Astrocyte (in vitro differentiated cells and primary cell): Measurements from ENCODE around the gene WNT11. TPM values are rescaled to one million over a fixed set of nuclear protein-coding genes. Genes with fewer than 3 reads are reported as not detected.

ENCODE experiments used
- DNase-seq: peaks from one replicate; pipeline ENCODE4 v3.0.0-alpha.2; 2010; ENCODE audit warnings: low read depth
- FAIRE-seq: peaks from 2 replicates; lab custom pipeline; 2011; peaks lifted over from hg19 to GRCh38; lab: Jason Lieb, UNC
- H2AFZ ChIP-seq: 2 replicates; pipeline ENCODE4 v1.6.0; 2012; ENCODE audit warnings: low read depth, low read length, inconsistent platforms
- H3K27ac ChIP-seq: 2 replicates; pipeline ENCODE4 v1.5.1; 2011; ENCODE audit warnings: low read depth, low read length, inconsistent platforms
- H3K27me3 ChIP-seq: 2 replicates; pipeline ENCODE4 v1.6.0; 2011; ENCODE audit warnings: low read length, inconsistent platforms; ENCODE audit not compliant: insufficient read depth
- H3K36me3 ChIP-seq: 2 replicates; pipeline ENCODE4 v1.5.1; 2011; ENCODE audit warnings: low read length, inconsistent platforms; ENCODE audit not compliant: insufficient read depth
- H3K4me1 ChIP-seq: 2 replicates; pipeline ENCODE4 v1.5.1; 2011; ENCODE audit warnings: low read length, inconsistent platforms; ENCODE audit not compliant: insufficient read depth
- H3K4me2 ChIP-seq: 2 replicates; pipeline ENCODE4 v1.6.0; 2012; ENCODE audit warnings: low read length, inconsistent platforms
- H3K4me3 ChIP-seq: 2 replicates; pipeline ENCODE4 v1.5.1; 2011; ENCODE audit warnings: low read depth, mild to moderate bottlenecking, low read length, inconsistent platforms; ENCODE audit not compliant: insufficient read depth
- H3K79me2 ChIP-seq: 2 replicates; pipeline ENCODE4 v1.6.0; 2012; ENCODE audit warnings: mild to moderate bottlenecking, low read length, inconsistent platforms; ENCODE audit not compliant: insufficient read depth
- H3K9ac ChIP-seq: 2 replicates; pipeline ENCODE4 v1.6.0; 2012; ENCODE audit warnings: mild to moderate bottlenecking, low read length, inconsistent platforms
- H3K9me3 ChIP-seq: 2 replicates; pipeline ENCODE4 v1.5.1; 2012; ENCODE audit warnings: low read depth, mild to moderate bottlenecking, low read length, inconsistent platforms; ENCODE audit not compliant: insufficient read depth
- H4K20me1 ChIP-seq: 2 replicates; pipeline ENCODE4 v1.6.0; 2012; ENCODE audit warnings: low read length, inconsistent platforms; ENCODE audit not compliant: insufficient read depth
- H3K27ac Mint-ChIP-seq: one replicate; pipeline ENCODE4 v1.8.0; 2021; ENCODE audit warnings: mild to moderate bottlenecking, mixed read lengths; ENCODE audit not compliant: unreplicated experiment
- H3K27me3 Mint-ChIP-seq: one replicate; pipeline ENCODE4 v1.8.0; 2021; ENCODE audit warnings: low read depth, mixed read lengths; ENCODE audit not compliant: unreplicated experiment
- H3K36me3 Mint-ChIP-seq: one replicate; pipeline ENCODE4 v1.8.0; 2021; ENCODE audit warnings: low read depth, mixed read lengths; ENCODE audit not compliant: unreplicated experiment
- H3K4me1 Mint-ChIP-seq: one replicate; pipeline ENCODE4 v1.8.0; 2021; ENCODE audit warnings: low read depth, mixed read lengths; ENCODE audit not compliant: unreplicated experiment
- H3K4me3 Mint-ChIP-seq: one replicate; pipeline ENCODE4 v1.8.0; 2021; ENCODE audit warnings: mild to moderate bottlenecking, moderate library complexity, mixed read lengths; ENCODE audit not compliant: unreplicated experiment
- H3K9me3 Mint-ChIP-seq: one replicate; pipeline ENCODE4 v1.8.0; 2021; ENCODE audit warnings: mild to moderate bottlenecking, mixed read lengths; ENCODE audit not compliant: unreplicated experiment
- CTCF ChIP-seq: IDR thresholded peaks from 2 replicates; pipeline ENCODE4 v1.5.1; 2011; ENCODE audit warnings: low read depth, mild to moderate bottlenecking, inconsistent platforms, low read length, moderate library complexity; ENCODE audit not compliant: insufficient read depth
- EZH2 ChIP-seq: IDR thresholded peaks from 2 replicates; pipeline ENCODE4 v1.6.1; 2012; ENCODE audit warnings: mild to moderate bottlenecking, low read length, inconsistent platforms; ENCODE audit not compliant: insufficient read depth
- total RNA-seq: library from RNA; stranded (reverse); gene quantifications from 2 replicates; pipeline ENCODE4 v1.2.1, GENCODE V29; 2021

The WNT11 gene
- total RNA-seq, 1 donor from 2014 or later: 1.3 TPM

GRCh38 chr11:76240666-76241065 lies 34.4 kb upstream of the WNT11 start:
- no peak overlapping the region for H3K9ac ChIP-seq
- FAIRE-seq: no peak
- no peak overlapping the region for H3K4me3 Mint-ChIP-seq

GRCh38 chr11:76240161-76240540 lies 33.8 kb upstream of the WNT11 start:
- Mint-ChIP-seq H3K27me3 (peaks cover 46% of the 10 kb centered on the region), H3K4me1 (no peaks in the 10 kb centered on the region), H3K36me3 (no peaks in the 10 kb centered on the region), H3K4me3 (no peak overlapping the region), H3K9me3 (no peaks in the 10 kb centered on the region), H3K27ac (no peak overlapping the region)
- FAIRE-seq: no peak
- Histone ChIP-seq H4K20me1 (no peaks in the 10 kb centered on the region), H3K79me2 (no peaks in the 10 kb centered on the region), H2AFZ (no peak overlapping the region), H3K4me3 (no peak overlapping the region), H3K4me1 (no peaks in the 10 kb centered on the region), H3K9me3 (no peaks in the 10 kb centered on the region), H3K4me2 (no peak overlapping the region), H3K27ac (no peak overlapping the region), H3K27me3 (peaks cover 21% of the 10 kb centered on the region), H3K9ac (no peak overlapping the region), H3K36me3 (no peaks in the 10 kb centered on the region)
- TF ChIP-seq CTCF (no peak), EZH2 (no peak)
- no peak for DNase-seq

More at GRCh38 chr11:76240666-76241065, 34.4 kb upstream of the WNT11 start:
- no peak for DNase-seq
- H3K27ac Mint-ChIP-seq: peak overlapping the region; percentile 24
- no peaks in the 10 kb centered on the region for H3K36me3 Mint-ChIP-seq
- H3K4me1 Mint-ChIP-seq: no peaks in the 10 kb centered on the region
- no peaks in the 10 kb centered on the region for H3K36me3 ChIP-seq
- H2AFZ ChIP-seq: no peak overlapping the region
- TF ChIP-seq EZH2 (no peak), CTCF (no peak)
- H3K4me2 ChIP-seq: no peak overlapping the region
- H4K20me1 ChIP-seq: no peaks in the 10 kb centered on the region
- H3K79me2 ChIP-seq: no peaks in the 10 kb centered on the region
- peaks cover 23% of the 10 kb centered on the region for H3K27me3 ChIP-seq
- no peak overlapping the region for H3K27ac ChIP-seq
- H3K9me3 Mint-ChIP-seq: no peaks in the 10 kb centered on the region
- peaks cover 51% of the 10 kb centered on the region for H3K27me3 Mint-ChIP-seq
- H3K4me1 ChIP-seq: no peaks in the 10 kb centered on the region
- H3K9me3 ChIP-seq: no peaks in the 10 kb centered on the region
- H3K4me3 ChIP-seq: no peak overlapping the region

GRCh38 chr11:76239483-76240160 lies 33.3 kb upstream of the WNT11 start:
- TF ChIP-seq CTCF (no peak), EZH2 (no peak)
- H3K9me3 ChIP-seq: no peaks in the 10 kb centered on the region
- H3K27ac ChIP-seq: no peak overlapping the region
- DNase-seq: no peak
- no peaks in the 10 kb centered on the region for H3K79me2 ChIP-seq
- Mint-ChIP-seq H3K27ac (no peak overlapping the region), H3K4me3 (no peak overlapping the region), H3K36me3 (no peaks in the 10 kb centered on the region), H3K9me3 (no peaks in the 10 kb centered on the region), H3K27me3 (peaks cover 41% of the 10 kb centered on the region), H3K4me1 (no peaks in the 10 kb centered on the region)
- H3K9ac ChIP-seq: no peak overlapping the region
- peaks cover 2% of the 10 kb centered on the region for H3K4me1 ChIP-seq
- no peak overlapping the region for H2AFZ ChIP-seq
- FAIRE-seq: no peak
- no peak overlapping the region for H3K4me2 ChIP-seq
- no peaks in the 10 kb centered on the region for H3K36me3 ChIP-seq
- peaks cover 18% of the 10 kb centered on the region for H3K27me3 ChIP-seq
- no peak overlapping the region for H3K4me3 ChIP-seq
- H4K20me1 ChIP-seq: no peaks in the 10 kb centered on the region
